DOHH2 (cell line): Measurements from ENCODE around the gene MT4.

Source experiments
- CTCF ChIP-seq: fragments of 200-600 bp; sonication (generic); IDR thresholded peaks from one replicate; pipeline ENCODE4 v1.5.1; 2014; ENCODE audit warnings: antibody characterized with exemption, mild to moderate bottlenecking, low read depth, low read length; ENCODE audit not compliant: poor library complexity, severe bottlenecking
- EZH2phosphoT487 ChIP-seq: fragments of 200-600 bp; sonication (generic); IDR thresholded peaks from 2 replicates; pipeline ENCODE4 v1.6.1; 2017; ENCODE audit warnings: borderline replicate concordance, mild to moderate bottlenecking, antibody characterized with exemption, low read length, moderate library complexity, mixed read lengths

- TF ChIP-seq CTCF, result no peak
- no peak for TF ChIP-seq EZH2phosphoT487
These were observed 15.6 kb downstream of the MT4 start for GRCh38 chr16:56580391-56581048.
